Stimulated activated naive B cell treated with anti-CD40 and anti-IgM and Interleukin-4, amounts not matched to agents 10 μg/mL and 1 μg/mL and 100 μg/mL, for 72 hours (primary cell): Measurements from ENCODE around the gene RSRC1.

Experiments
- ATAC-seq, 2 donors: fragments of 150-1000 bp; cut with Tn5 transposase; replicated peaks; 2 replicates each; pipeline ENCODE4 v1.10.0; 2021; ENCODE audit warnings: moderate library complexity in 1 of 2
- DNase-seq: peaks from one replicate; pipeline ENCODE4 v3.0.0; 2021
- H3K27ac Mint-ChIP-seq: one replicate; pipeline ENCODE4 v1.8.0; 2022; ENCODE audit warnings: mild to moderate bottlenecking, mixed read lengths
- H3K27me3 Mint-ChIP-seq, 2 donors: one replicate each; pipeline ENCODE4 v1.8.0; 2022; ENCODE audit warnings: mixed read lengths in 2 of 2
- H3K36me3 Mint-ChIP-seq, 2 donors: one replicate each; pipeline ENCODE4 v1.8.0; 2022; ENCODE audit warnings: mixed read lengths in 2 of 2, mild to moderate bottlenecking in 1 of 2
- H3K4me1 Mint-ChIP-seq, 2 donors: one replicate each; pipeline ENCODE4 v1.8.0; 2022; ENCODE audit warnings: mixed read lengths in 2 of 2, mild to moderate bottlenecking in 1 of 2
- H3K4me3 Mint-ChIP-seq, 2 donors: one replicate each; pipeline ENCODE4 v1.8.0; 2022; ENCODE audit warnings: mild to moderate bottlenecking in 2 of 2, mixed read lengths in 2 of 2, moderate library complexity in 1 of 2
- H3K9me3 Mint-ChIP-seq, 2 donors: one replicate each; pipeline ENCODE4 v1.8.0; 2022; ENCODE audit warnings: mixed read lengths in 2 of 2, mild to moderate bottlenecking in 1 of 2

Gene RSRC1

GRCh38 chr3:158455406-158455805 is 345.5 kb downstream of the RSRC1 start:
- H3K36me3 Mint-ChIP-seq: peaks cover 13 to 25% of the 10 kb centered on the region in 2 donors
- no peak overlapping the region for H3K4me3 Mint-ChIP-seq
- ATAC-seq (no peak), DNase-seq (no peak)
- peaks cover 0 to 10% of the 10 kb centered on the region in 2 donors for H3K9me3 Mint-ChIP-seq
- no peak overlapping the region for H3K27ac Mint-ChIP-seq
- no peaks in the 10 kb centered on the region for H3K27me3 Mint-ChIP-seq
- peaks cover 14 to 39% of the 10 kb centered on the region in 2 donors for H3K4me1 Mint-ChIP-seq

GRCh38 chr3:158456114-158456513 is 346.2 kb downstream of the RSRC1 start:
- H3K4me1 Mint-ChIP-seq: peaks cover 14 to 44% of the 10 kb centered on the region in 2 donors
- DNase-seq (no peak), ATAC-seq (no peak)
- no peak overlapping the region for H3K4me3 Mint-ChIP-seq
- H3K9me3 Mint-ChIP-seq: peaks cover 0 to 10% of the 10 kb centered on the region in 2 donors
- H3K36me3 Mint-ChIP-seq: peaks cover 13 to 25% of the 10 kb centered on the region in 2 donors
- H3K27ac Mint-ChIP-seq: no peak overlapping the region
- H3K27me3 Mint-ChIP-seq: no peaks in the 10 kb centered on the region

GRCh38 chr3:158458464-158458863 is 348.6 kb downstream of the RSRC1 start:
- Mint-ChIP-seq H3K27me3 (no peaks in the 10 kb centered on the region), H3K4me3 (no peak overlapping the region), H3K36me3 (peaks cover 13 to 25% of the 10 kb centered on the region in 2 donors), H3K27ac (no peak overlapping the region), H3K4me1 (peaks cover 10 to 34% of the 10 kb centered on the region in 2 donors), H3K9me3 (peaks cover 0 to 10% of the 10 kb centered on the region in 2 donors)
- DNase-seq (no peak), ATAC-seq (no peak)

- no peak overlapping the region for H3K4me3 Mint-ChIP-seq
- DNase-seq (no peak), ATAC-seq (no peak)
- H3K27me3 Mint-ChIP-seq: no peaks in the 10 kb centered on the region
- H3K36me3 Mint-ChIP-seq: peaks cover 4 to 8% of the 10 kb centered on the region in 2 donors
- H3K27ac Mint-ChIP-seq: no peak overlapping the region
- H3K9me3 Mint-ChIP-seq: peaks cover 0 to 5% of the 10 kb centered on the region in 2 donors
- peaks cover 3 to 18% of the 10 kb centered on the region in 2 donors for H3K4me1 Mint-ChIP-seq
These were observed 351.0 kb downstream of the RSRC1 start for GRCh38 chr3:158460926-158461325.

GRCh38 chr3:158463556-158463955 is 353.7 kb downstream of the RSRC1 start:
- no peak overlapping the region for H3K27ac Mint-ChIP-seq
- ATAC-seq: no peak

GRCh38 chr3:158465074-158465473 is 355.2 kb downstream of the RSRC1 start:
- no peak overlapping the region for H3K27ac Mint-ChIP-seq
- H3K9me3 Mint-ChIP-seq: no peaks in the 10 kb centered on the region
- no peak overlapping the region for H3K4me3 Mint-ChIP-seq
- ATAC-seq: no peak
- no peak for DNase-seq
- peaks cover 0 to 8% of the 10 kb centered on the region in 2 donors for H3K4me1 Mint-ChIP-seq
- no peaks in the 10 kb centered on the region for H3K36me3 Mint-ChIP-seq
- H3K27me3 Mint-ChIP-seq: no peaks in the 10 kb centered on the region

More at GRCh38 chr3:158463556-158463955, 353.7 kb downstream of the RSRC1 start:
- DNase-seq: no peak
- Mint-ChIP-seq H3K36me3 (no peaks in the 10 kb centered on the region), H3K4me1 (peaks cover 0 to 8% of the 10 kb centered on the region in 2 donors), H3K27me3 (no peaks in the 10 kb centered on the region), H3K9me3 (no peaks in the 10 kb centered on the region), H3K4me3 (no peak overlapping the region)

GRCh38 chr3:158470944-158471638 is 361.2 kb downstream of the RSRC1 start:
- Mint-ChIP-seq H3K4me3 (no peak overlapping the region), H3K9me3 (peaks cover 0 to 1% of the 10 kb centered on the region in 2 donors), H3K27ac (no peak overlapping the region), H3K27me3 (no peaks in the 10 kb centered on the region), H3K36me3 (peaks cover 3 to 6% of the 10 kb centered on the region in 2 donors), H3K4me1 (no peaks in the 10 kb centered on the region)
- no peak for ATAC-seq
- no peak for DNase-seq

GRCh38 chr3:158471639-158472294 is 361.9 kb downstream of the RSRC1 start:
- Mint-ChIP-seq H3K9me3 (peaks cover 0 to 1% of the 10 kb centered on the region in 2 donors), H3K27me3 (no peaks in the 10 kb centered on the region), H3K4me1 (no peaks in the 10 kb centered on the region), H3K27ac (no peak overlapping the region), H3K4me3 (no peak overlapping the region), H3K36me3 (peaks cover 3 to 6% of the 10 kb centered on the region in 2 donors)
- ATAC-seq: no peak
- no peak for DNase-seq

- ATAC-seq: no peak
- H3K4me3 Mint-ChIP-seq: no peak overlapping the region
These were observed 369.2 kb downstream of the RSRC1 start for GRCh38 chr3:158479051-158479450.

GRCh38 chr3:158483701-158484235 is 373.9 kb downstream of the RSRC1 start:
- H3K9me3 Mint-ChIP-seq: no peaks in the 10 kb centered on the region
- no peaks in the 10 kb centered on the region for H3K27me3 Mint-ChIP-seq
- H3K4me3 Mint-ChIP-seq: no peak overlapping the region
- H3K4me1 Mint-ChIP-seq: no peaks in the 10 kb centered on the region
- ATAC-seq (no peak), DNase-seq (no peak)
- H3K27ac Mint-ChIP-seq: no peak overlapping the region
- H3K36me3 Mint-ChIP-seq: no peaks in the 10 kb centered on the region

More at GRCh38 chr3:158479051-158479450, 369.2 kb downstream of the RSRC1 start:
- Mint-ChIP-seq H3K4me1 (no peaks in the 10 kb centered on the region), H3K36me3 (no peaks in the 10 kb centered on the region), H3K27ac (no peak overlapping the region), H3K27me3 (no peaks in the 10 kb centered on the region), H3K9me3 (no peaks in the 10 kb centered on the region)
- no peak for DNase-seq

- Mint-ChIP-seq H3K4me3 (no peak overlapping the region), H3K27ac (no peak overlapping the region), H3K9me3 (peaks cover 3 to 4% of the 10 kb centered on the region in 2 donors), H3K36me3 (peaks cover 3 to 6% of the 10 kb centered on the region in 2 donors), H3K27me3 (no peaks in the 10 kb centered on the region), H3K4me1 (no peaks in the 10 kb centered on the region)
- DNase-seq (no peak), ATAC-seq (no peak)
These were observed 376.3 kb downstream of the RSRC1 start for GRCh38 chr3:158486200-158486599.

GRCh38 chr3:158488670-158489069 is 378.8 kb downstream of the RSRC1 start:
- no peak for DNase-seq
- no peaks in the 10 kb centered on the region for H3K27me3 Mint-ChIP-seq
- H3K9me3 Mint-ChIP-seq: peaks cover 4 to 7% of the 10 kb centered on the region in 2 donors
- H3K4me1 Mint-ChIP-seq: no peaks in the 10 kb centered on the region
- no peak overlapping the region for H3K27ac Mint-ChIP-seq
- H3K4me3 Mint-ChIP-seq: no peak overlapping the region
- ATAC-seq: no peak
- H3K36me3 Mint-ChIP-seq: peaks cover 7% of the 10 kb centered on the region in 2 donors

- DNase-seq (no peak), ATAC-seq (no peak)
- H3K9me3 Mint-ChIP-seq: peaks cover 4 to 7% of the 10 kb centered on the region in 2 donors
- H3K27me3 Mint-ChIP-seq: no peaks in the 10 kb centered on the region
- no peak overlapping the region for H3K27ac Mint-ChIP-seq
- H3K36me3 Mint-ChIP-seq: peaks cover 7% of the 10 kb centered on the region in 2 donors
- no peak overlapping the region for H3K4me3 Mint-ChIP-seq
- H3K4me1 Mint-ChIP-seq: no peaks in the 10 kb centered on the region
These were observed 379.3 kb downstream of the RSRC1 start for GRCh38 chr3:158489181-158489580.

GRCh38 chr3:158491968-158492367 is 382.1 kb downstream of the RSRC1 start:
- Mint-ChIP-seq H3K4me3 (no peak overlapping the region), H3K4me1 (no peaks in the 10 kb centered on the region), H3K9me3 (peaks cover 4 to 7% of the 10 kb centered on the region in 2 donors), H3K27ac (no peak overlapping the region), H3K27me3 (no peaks in the 10 kb centered on the region), H3K36me3 (peaks cover 7 to 11% of the 10 kb centered on the region in 2 donors)
- ATAC-seq (no peak), DNase-seq (no peak)

- Mint-ChIP-seq H3K27me3 (no peaks in the 10 kb centered on the region), H3K4me1 (no peaks in the 10 kb centered on the region), H3K36me3 (peaks cover 11 to 17% of the 10 kb centered on the region in 2 donors), H3K9me3 (peaks cover 4 to 7% of the 10 kb centered on the region in 2 donors), H3K4me3 (no peak overlapping the region), H3K27ac (no peak overlapping the region)
- ATAC-seq (no peak), DNase-seq (no peak)
These were observed 382.8 kb downstream of the RSRC1 start for GRCh38 chr3:158492685-158493084.
